ENCODE data around the gene P2RY2. TPM values are rescaled to one million over a fixed set of nuclear protein-coding genes. Genes with fewer than 3 reads are reported as not detected.

Gene P2RY2
- total and polyA plus RNA-seq, 2 of the 8 experiments (the other 6 are each of a cell fraction or from before 2014, with no cell fraction given) = 1.0 to 1.5 TPM

DNA sequence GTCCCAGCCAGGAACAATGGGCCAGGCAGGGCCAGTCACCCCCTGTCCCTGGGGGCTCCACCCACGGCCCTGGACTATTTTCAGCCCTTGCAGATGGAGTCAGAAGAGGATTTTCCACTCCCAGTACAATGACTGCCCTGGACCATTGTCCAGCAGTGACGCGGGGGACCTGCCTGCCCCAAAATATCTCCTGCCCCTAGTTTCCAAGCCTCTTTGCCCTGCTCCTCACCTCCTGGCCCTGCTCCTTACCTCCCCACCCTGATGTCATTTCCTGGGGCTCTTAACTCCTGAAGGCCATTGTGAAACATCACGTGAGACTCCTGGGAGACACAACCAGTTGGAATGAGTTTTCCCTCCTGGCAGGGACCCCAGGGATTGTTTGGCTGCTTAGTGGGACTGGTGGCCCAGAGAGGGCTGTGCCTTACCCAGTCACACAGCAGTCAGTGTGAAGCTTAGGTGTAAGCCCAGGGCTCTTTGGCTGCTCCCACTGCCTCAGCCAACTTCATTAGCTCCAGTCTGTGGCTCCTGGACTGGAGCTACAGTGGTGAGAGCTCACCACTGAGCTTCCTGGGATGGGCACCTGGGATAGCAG is 22.2 kb downstream of the P2RY2 start (continued):
- no peak for TF ChIP-seq SIN3A (conservative IDR thresholded peaks at IDR 0.05 in 1 of 2, IDR thresholded peaks at IDR 0.05 in 1 of 2; ENCODE audit: low read depth in 1 of 2, low read length in 2 of 2)
- no peak for TF ChIP-seq RBBP5 (IDR thresholded peaks at IDR 0.05; ENCODE audit: borderline replicate concordance, low read depth, low read length)
- TF ChIP-seq SRF (IDR thresholded peaks at IDR 0.05; ENCODE audit: low read depth, low read length) = no peak
